Vagina (tissue), 2 donors: Measurements from ENCODE around the gene SWI5. TPM values are rescaled to one million over a fixed set of nuclear protein-coding genes. Genes with fewer than 3 reads are reported as not detected.

Experiments used
- DNase-seq, 2 donors: peaks; one replicate each; pipeline ENCODE4 v3.0.0-alpha.2; 2017; ENCODE audit errors: extremely low spot score in 2 of 2
- H3K27ac ChIP-seq: fragments of 200-600 bp; sonication (generic); one replicate; pipeline ENCODE4 v1.5.1; 2019
- H3K27me3 ChIP-seq: fragments of 200-600 bp; sonication (generic); one replicate; pipeline ENCODE4 v1.5.1; 2019
- H3K36me3 ChIP-seq, 2 donors: fragments of 200-600 bp; sonication (generic); one replicate each; pipeline ENCODE4 v1.5.1; 2017 to 2019
- H3K4me1 ChIP-seq: fragments of 200-600 bp; sonication (generic); one replicate; pipeline ENCODE4 v1.5.1; 2019
- H3K4me3 ChIP-seq, 2 donors: fragments of 200-600 bp; sonication (generic); 1 replicate in 1 of 2; 2 replicates in 1 of 2; pipeline ENCODE4 v1.5.1; 2016 to 2019
- H3K9me3 ChIP-seq: fragments of 200-600 bp; sonication (generic); one replicate; pipeline ENCODE4 v1.5.1; 2019
- CTCF ChIP-seq, 3 experiments: fragments of 450-650 bp in 2 of 3; fragments of 200-600 bp in 1 of 3; sonication (generic) in 1 of 3; IDR thresholded peaks; one replicate each; pipeline ENCODE4 v1.5.1; 2017 to 2019; ENCODE audit warnings: antibody characterized with exemption in 3 of 3, mild to moderate bottlenecking in 2 of 3, moderate library complexity in 2 of 3
- POLR2A ChIP-seq, 2 donors: fragments of 450-650 bp; IDR thresholded peaks; one replicate each; pipeline ENCODE4 v1.6.1; 2017; ENCODE audit warnings: antibody characterized with exemption in 2 of 2, mild to moderate bottlenecking in 2 of 2, moderate library complexity in 2 of 2
- POLR2AphosphoS5 ChIP-seq, 2 donors: sonication (generic); formaldehyde crosslinking; IDR thresholded peaks; one replicate each; pipeline ENCODE4 v1.9.0; 2017; ENCODE audit warnings: antibody characterized with exemption in 2 of 2, mild to moderate bottlenecking in 2 of 2, low read depth in 1 of 2; ENCODE audit not compliant: insufficient read depth in 1 of 2
- intact Hi-C: fragments of 100-400 bp; cut with DNase I; formaldehyde crosslinking; loops from one replicate; pipeline ENCODE4 v1.15.1; 2023
- total RNA-seq: library from RNA; depleted of rRNA; stranded (reverse); fragments of >200 nt; gene quantifications from one replicate; pipeline ENCODE4 v1.2.3, GENCODE V29; 2016

SWI5 gene
- total RNA-seq, 1 donor from 2014 or later = 42.7 TPM

- H3K4me1 ChIP-seq = peaks cover 31% of the 10 kb centered on the region
- no peaks in the 10 kb centered on the region for H3K36me3 ChIP-seq
- peak overlapping the region; percentile 41 to 42 for H3K4me3 ChIP-seq
- no peak for TF ChIP-seq POLR2A (IDR thresholded peaks at IDR 0.05)
- no peak for TF ChIP-seq CTCF (IDR thresholded peaks at IDR 0.05)
- TF ChIP-seq POLR2AphosphoS5 (IDR thresholded peaks at IDR 0.05; ENCODE audit: insufficient read depth in 1 of 2, low read depth in 1 of 2) = no peak
- no peaks in the 10 kb centered on the region for H3K27me3 ChIP-seq
- H3K27ac ChIP-seq = peak overlapping the region; percentile 85
- no peak for DNase-seq
- no peaks in the 10 kb centered on the region for H3K9me3 ChIP-seq
- intact Hi-C loops = no loop called here
These were observed 31.8 kb upstream of the SWI5 start for GRCh38 chr9:128244091-128244836.

GRCh38 chr9:128244837-128245231 lies 31.2 kb upstream of the SWI5 start:
- peak overlapping the region; percentile 85 for H3K27ac ChIP-seq
- TF ChIP-seq POLR2A (IDR thresholded peaks at IDR 0.05) (peak in 1 of 2 donors; percentile 71), POLR2AphosphoS5 (IDR thresholded peaks at IDR 0.05; ENCODE audit: insufficient read depth in 1 of 2, low read depth in 1 of 2) (peak in 1 of 2 donors; percentile 88), CTCF (IDR thresholded peaks at IDR 0.05) (no peak)
- intact Hi-C loops = no loop called here
- H3K4me1 ChIP-seq = peaks cover 31% of the 10 kb centered on the region
- no peak for DNase-seq
- no peaks in the 10 kb centered on the region for H3K9me3 ChIP-seq
- peak overlapping the region; percentile 41 to 42 for H3K4me3 ChIP-seq
- no peaks in the 10 kb centered on the region for H3K36me3 ChIP-seq
- no peaks in the 10 kb centered on the region for H3K27me3 ChIP-seq

GRCh38 chr9:128245421-128246151 lies 30.5 kb upstream of the SWI5 start:
- Histone ChIP-seq H3K4me3 (peak overlapping the region in 1 of 2 donors; percentile 42), H3K27me3 (no peaks in the 10 kb centered on the region), H3K27ac (peak overlapping the region; percentile 85), H3K36me3 (no peaks in the 10 kb centered on the region), H3K9me3 (no peaks in the 10 kb centered on the region), H3K4me1 (peaks cover 31% of the 10 kb centered on the region)
- DNase-seq = no peak
- intact Hi-C loops = no loop called here
- TF ChIP-seq POLR2AphosphoS5 (IDR thresholded peaks at IDR 0.05; ENCODE audit: insufficient read depth in 1 of 2, low read depth in 1 of 2) (peak in 1 of 2 donors; percentile 50), POLR2A (IDR thresholded peaks at IDR 0.05) (no peak), CTCF (IDR thresholded peaks at IDR 0.05) (no peak)

- Histone ChIP-seq H3K27me3 (no peaks in the 10 kb centered on the region), H3K36me3 (no peaks in the 10 kb centered on the region), H3K27ac (peak overlapping the region; percentile 85), H3K4me1 (peaks cover 38% of the 10 kb centered on the region), H3K9me3 (no peaks in the 10 kb centered on the region), H3K4me3 (no peak overlapping the region)
- no peak for DNase-seq
- TF ChIP-seq POLR2A (IDR thresholded peaks at IDR 0.05) (no peak), POLR2AphosphoS5 (IDR thresholded peaks at IDR 0.05; ENCODE audit: insufficient read depth in 1 of 2, low read depth in 1 of 2) (no peak), CTCF (IDR thresholded peaks at IDR 0.05) (no peak)
- intact Hi-C loops = no loop called here
These were observed 29.6 kb upstream of the SWI5 start for GRCh38 chr9:128246471-128246870.
